Parathyroid adenoma (tissue), 2 donors: ENCODE results near the gene TBXAS1.

Source experiments
- H2AFZ ChIP-seq: fragments of 300-600 bp; sonication (generic); one replicate; pipeline ENCODE4 v1.7.0; 2017; ENCODE audit warnings: antibody characterized with exemption, mild to moderate bottlenecking
- H3K27ac ChIP-seq: fragments of 300-600 bp; sonication (generic); one replicate; pipeline ENCODE4 v1.7.0; 2017
- H3K27me3 ChIP-seq: fragments of 300-600 bp; sonication (generic); one replicate; pipeline ENCODE4 v1.7.0; 2017; ENCODE audit warnings: low read length; ENCODE audit not compliant: control insufficient read depth, insufficient read depth
- H3K36me3 ChIP-seq: fragments of 300-600 bp; sonication (generic); one replicate; pipeline ENCODE4 v1.7.0; 2017; ENCODE audit warnings: low read length; ENCODE audit not compliant: control insufficient read depth, insufficient read depth
- H3K4me1 ChIP-seq: fragments of 300-600 bp; sonication (generic); one replicate; pipeline ENCODE4 v1.7.0; 2017; ENCODE audit warnings: control low read depth
- H3K4me2 ChIP-seq: fragments of 300-600 bp; sonication (generic); one replicate; pipeline ENCODE4 v1.7.0; 2017; ENCODE audit warnings: low read length
- H3K4me3 ChIP-seq: fragments of 300-600 bp; sonication (generic); one replicate; pipeline ENCODE4 v1.7.0; 2017; ENCODE audit warnings: low read depth, low read length
- H3K79me2 ChIP-seq: fragments of 300-600 bp; sonication (generic); one replicate; pipeline ENCODE4 v1.7.0; 2017; ENCODE audit warnings: control low read depth
- H3K9ac ChIP-seq: fragments of 300-600 bp; sonication (generic); one replicate; pipeline ENCODE4 v1.7.0; 2017; ENCODE audit warnings: mild to moderate bottlenecking
- H3K9me3 ChIP-seq: fragments of 300-600 bp; sonication (generic); one replicate; pipeline ENCODE4 v1.7.0; 2017; ENCODE audit warnings: low read length; ENCODE audit not compliant: control insufficient read depth
- TF ChIP-seq, protein P1 (sequence below): fragments of 300-600 bp; sonication (generic); IDR thresholded peaks from one replicate; pipeline ENCODE4 v1.7.0; 2017; ENCODE audit warnings: antibody characterized with exemption, mild to moderate bottlenecking
- donor health status: primary hyperparathyroidism.

The TBXAS1 gene

DNA sequence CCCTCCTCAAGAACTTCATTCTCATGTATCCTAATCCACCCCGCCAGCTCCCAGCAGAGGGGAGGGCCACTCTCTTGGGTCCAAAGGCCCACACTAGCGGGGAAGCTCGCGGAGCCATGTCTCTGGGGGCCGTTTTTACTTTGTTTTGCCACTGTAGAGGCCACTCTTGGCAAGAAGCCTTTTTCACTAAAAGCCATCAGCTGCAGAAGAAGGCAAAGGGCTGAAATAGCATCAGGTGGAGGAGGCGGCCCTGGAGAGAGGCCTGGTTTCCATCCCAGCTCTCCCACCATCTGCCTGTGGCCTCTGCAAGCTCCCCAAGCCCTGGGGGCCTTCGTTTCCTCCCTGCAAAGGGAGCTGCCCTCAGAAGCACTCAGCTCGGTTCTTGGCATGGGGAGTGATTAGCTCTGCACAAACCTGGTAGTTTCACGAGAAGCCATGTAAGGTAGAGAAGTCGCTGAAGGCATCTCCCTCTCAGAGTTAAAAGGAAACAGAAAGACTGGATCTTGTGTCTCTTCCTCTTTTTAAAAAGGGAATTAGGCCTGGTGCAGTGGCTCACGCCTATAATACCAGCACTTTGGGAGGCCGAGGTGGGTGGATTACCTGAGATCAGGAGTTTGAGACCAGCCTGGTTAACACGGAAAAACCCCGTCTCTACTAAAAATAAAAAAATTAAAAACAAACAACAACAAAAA, 163.4 kb downstream of the TBXAS1 start:
- H3K4me3 ChIP-seq = no peak overlapping the region
- no peak overlapping the region for H3K9ac ChIP-seq
- peaks cover 4% of the 10 kb centered on the region for H3K4me1 ChIP-seq
- no peak overlapping the region for H3K4me2 ChIP-seq
- H3K27ac ChIP-seq = no peak overlapping the region
- no peaks in the 10 kb centered on the region for H3K79me2 ChIP-seq
- no peaks in the 10 kb centered on the region for H3K27me3 ChIP-seq
- no peaks in the 10 kb centered on the region for H3K36me3 ChIP-seq
- TF ChIP-seq, protein P1, sequence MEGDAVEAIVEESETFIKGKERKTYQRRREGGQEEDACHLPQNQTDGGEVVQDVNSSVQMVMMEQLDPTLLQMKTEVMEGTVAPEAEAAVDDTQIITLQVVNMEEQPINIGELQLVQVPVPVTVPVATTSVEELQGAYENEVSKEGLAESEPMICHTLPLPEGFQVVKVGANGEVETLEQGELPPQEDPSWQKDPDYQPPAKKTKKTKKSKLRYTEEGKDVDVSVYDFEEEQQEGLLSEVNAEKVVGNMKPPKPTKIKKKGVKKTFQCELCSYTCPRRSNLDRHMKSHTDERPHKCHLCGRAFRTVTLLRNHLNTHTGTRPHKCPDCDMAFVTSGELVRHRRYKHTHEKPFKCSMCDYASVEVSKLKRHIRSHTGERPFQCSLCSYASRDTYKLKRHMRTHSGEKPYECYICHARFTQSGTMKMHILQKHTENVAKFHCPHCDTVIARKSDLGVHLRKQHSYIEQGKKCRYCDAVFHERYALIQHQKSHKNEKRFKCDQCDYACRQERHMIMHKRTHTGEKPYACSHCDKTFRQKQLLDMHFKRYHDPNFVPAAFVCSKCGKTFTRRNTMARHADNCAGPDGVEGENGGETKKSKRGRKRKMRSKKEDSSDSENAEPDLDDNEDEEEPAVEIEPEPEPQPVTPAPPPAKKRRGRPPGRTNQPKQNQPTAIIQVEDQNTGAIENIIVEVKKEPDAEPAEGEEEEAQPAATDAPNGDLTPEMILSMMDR = no peak
- no peaks in the 10 kb centered on the region for H3K9me3 ChIP-seq
- H2AFZ ChIP-seq = no peak overlapping the region

DNA sequence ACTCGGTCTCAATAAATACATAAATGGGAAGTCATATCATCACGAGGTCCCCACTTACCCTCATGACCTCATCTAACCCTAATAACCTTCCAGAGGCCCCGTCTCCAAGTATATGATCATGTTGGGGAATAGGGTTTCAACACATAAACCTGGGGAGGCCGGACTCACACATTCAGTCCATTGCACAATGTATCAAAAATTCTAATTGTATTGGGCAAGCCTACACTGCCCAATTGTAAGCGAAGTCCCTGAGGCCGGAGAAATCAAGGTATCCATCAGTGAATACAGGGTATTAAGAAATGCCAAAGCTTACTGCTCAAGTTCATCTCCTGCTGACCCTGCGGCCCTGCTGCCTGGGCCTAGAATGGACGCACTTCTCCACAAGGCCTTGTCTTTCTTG, 164.1 kb downstream of the TBXAS1 start:
- Histone ChIP-seq H3K27ac (no peak overlapping the region), H2AFZ (no peak overlapping the region), H3K9ac (no peak overlapping the region)

DNA sequence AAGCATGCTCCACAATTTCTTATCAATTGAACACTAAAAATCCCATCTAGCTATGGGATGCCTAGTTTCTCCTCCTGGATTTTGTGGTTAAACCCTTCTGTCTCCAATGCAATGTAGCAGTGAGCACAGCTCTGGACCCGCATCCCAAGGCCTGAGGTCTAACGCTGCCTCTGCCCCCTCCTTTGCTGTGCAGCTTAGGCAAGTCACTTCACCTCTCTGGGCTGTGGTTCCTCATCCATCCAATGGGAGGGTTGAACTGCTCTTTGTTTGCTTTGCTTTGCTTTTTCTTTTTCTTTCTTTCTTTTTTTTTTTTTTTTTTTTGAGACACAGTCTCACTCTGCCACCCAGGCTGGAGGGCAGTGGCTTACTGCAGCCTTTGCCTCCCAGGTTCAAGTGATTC, 164.5 kb downstream of the TBXAS1 start:
- Histone ChIP-seq H3K36me3 (no peaks in the 10 kb centered on the region), H3K79me2 (no peaks in the 10 kb centered on the region), H3K4me2 (no peak overlapping the region), H3K27me3 (no peaks in the 10 kb centered on the region), H3K27ac (no peak overlapping the region), H3K9me3 (no peaks in the 10 kb centered on the region), H3K9ac (no peak overlapping the region), H3K4me1 (peaks cover 4% of the 10 kb centered on the region), H3K4me3 (no peak overlapping the region), H2AFZ (no peak overlapping the region)
- TF ChIP-seq, protein P1 = no peak

More for the DNA sequence above, 164.1 kb downstream of the TBXAS1 start:
- H3K4me1 ChIP-seq = peaks cover 4% of the 10 kb centered on the region
- TF ChIP-seq, protein P1 = no peak
- no peaks in the 10 kb centered on the region for H3K27me3 ChIP-seq
- no peaks in the 10 kb centered on the region for H3K9me3 ChIP-seq
- H3K36me3 ChIP-seq = no peaks in the 10 kb centered on the region
- H3K79me2 ChIP-seq = no peaks in the 10 kb centered on the region
- no peak overlapping the region for H3K4me3 ChIP-seq
- H3K4me2 ChIP-seq = no peak overlapping the region

DNA sequence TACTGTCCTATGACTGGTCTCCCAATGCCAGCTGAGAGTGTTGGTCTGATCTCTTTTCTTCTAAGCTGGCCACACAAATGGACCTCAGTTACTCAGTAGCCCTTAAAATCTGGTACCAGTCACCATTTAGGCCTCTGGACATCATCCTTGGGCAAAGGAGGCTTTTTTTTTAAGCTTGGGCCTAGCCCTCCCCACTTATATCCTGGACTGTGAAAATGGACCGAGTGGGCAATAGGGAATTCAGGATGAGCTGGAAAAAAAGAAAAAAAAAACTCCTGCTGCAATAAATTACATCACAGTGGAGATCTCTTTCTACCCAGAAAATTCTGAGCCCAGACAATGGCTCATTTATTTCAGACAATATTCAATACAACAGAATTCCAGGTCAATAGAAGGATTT, 165.3 kb downstream of the TBXAS1 start:
- Histone ChIP-seq H3K9ac (no peak overlapping the region), H3K36me3 (no peaks in the 10 kb centered on the region), H3K4me1 (peaks cover 4% of the 10 kb centered on the region), H3K4me3 (no peak overlapping the region), H3K9me3 (no peaks in the 10 kb centered on the region), H3K4me2 (no peak overlapping the region), H3K27me3 (no peaks in the 10 kb centered on the region), H3K27ac (no peak overlapping the region), H2AFZ (no peak overlapping the region), H3K79me2 (no peaks in the 10 kb centered on the region)
- TF ChIP-seq, protein P1 = no peak
